Activated CD4-positive, alpha-beta T cell treated with anti-CD3 and anti-CD28 coated beads, Interleukin-2, amount 10 ng/mL, durations not matched to agents 7 days and 5 days (primary cell): ENCODE results near the gene NSA2. TPM values are rescaled to one million over a fixed set of nuclear protein-coding genes. Genes with fewer than 3 reads are reported as not detected.
"Not testable (repeated sequence)": the region's sequence is repeated elsewhere in the genome, so short reads cannot be mapped to it uniquely, and the experiment has no call there.

Experiments used
- CTCF ChIA-PET: fragments of 350-600 bp; sonication (Branson Sonifier 250); formaldehyde crosslinking; loops from one replicate; lab custom pipeline; 2021; ENCODE audit warnings: antibody characterized with exemption; lab: Charles Lee
- POLR2A ChIA-PET: fragments of 350-600 bp; sonication (Branson Sonifier 250); formaldehyde crosslinking; loops from one replicate; lab custom pipeline; 2021; ENCODE audit warnings: antibody characterized with exemption; lab: Charles Lee
- DNase-seq: peaks from one replicate; pipeline ENCODE4 v3.0.0-alpha.2; 2020
- H3K27ac Mint-ChIP-seq: one replicate; pipeline ENCODE4 v1.8.0; 2021; ENCODE audit warnings: mild to moderate bottlenecking, moderate library complexity, mixed read lengths
- H3K27me3 Mint-ChIP-seq: one replicate; pipeline ENCODE4 v1.8.0; 2021; ENCODE audit warnings: mixed read lengths
- H3K36me3 Mint-ChIP-seq: one replicate; pipeline ENCODE4 v1.8.0; 2021; ENCODE audit warnings: low read depth, mixed read lengths
- H3K4me1 Mint-ChIP-seq: one replicate; pipeline ENCODE4 v1.8.0; 2021; ENCODE audit warnings: mixed read lengths
- H3K4me3 Mint-ChIP-seq: one replicate; pipeline ENCODE4 v1.8.0; 2021; ENCODE audit warnings: mild to moderate bottlenecking, moderate library complexity, mixed read lengths
- H3K9me3 Mint-ChIP-seq: one replicate; pipeline ENCODE4 v1.8.0; 2021; ENCODE audit warnings: mixed read lengths
- total RNA-seq, 2 experiments: library from RNA; stranded (reverse); gene quantifications; one replicate each; pipeline ENCODE4 v1.2.3, GENCODE V29; 2021

NSA2 gene
- total RNA-seq, 2 experiments from 2014 or later: 130 to 160 TPM

GRCh38 chr5:74767579-74767913 is 497 bp downstream of the NSA2 start:
- DNase-seq: peak; percentile 20
- Mint-ChIP-seq H3K9me3 (no peaks in the 10 kb centered on the region), H3K27me3 (no peaks in the 10 kb centered on the region), H3K36me3 (peaks cover 33% of the 10 kb centered on the region), H3K4me3 (peak overlapping the region; percentile 100), H3K4me1 (peaks cover 35% of the 10 kb centered on the region), H3K27ac (peak overlapping the region; percentile 96)
- POLR2A ChIA-PET: no interaction called here
- CTCF ChIA-PET: interaction anchor here (0.9 to 1.6 kb wide), 2 partner anchors 9 to 73 kb away, joined by 3 to 4 read pairs; no protein-coding TSS in a partner anchor

GRCh38 chr5:74772359-74772758 is 5.3 kb downstream of the NSA2 start:
- ChIA-PET POLR2A (no interaction called here), CTCF (no interaction called here)
- no peak for DNase-seq
- Mint-ChIP-seq H3K27ac (no peak overlapping the region), H3K27me3 (no peaks in the 10 kb centered on the region), H3K36me3 (peaks cover 37% of the 10 kb centered on the region), H3K4me1 (peaks cover 18% of the 10 kb centered on the region), H3K4me3 (no peak overlapping the region), H3K9me3 (no peaks in the 10 kb centered on the region)

GRCh38 chr5:74778609-74779008 is 11.6 kb downstream of the NSA2 start:
- Mint-ChIP-seq H3K4me3 (no peak overlapping the region), H3K9me3 (no peaks in the 10 kb centered on the region), H3K27ac (no peak overlapping the region), H3K4me1 (no peaks in the 10 kb centered on the region), H3K36me3 (peaks cover 11% of the 10 kb centered on the region), H3K27me3 (no peaks in the 10 kb centered on the region)
- no peak for DNase-seq
- ChIA-PET POLR2A (no interaction called here), CTCF (no interaction called here)

- no peak for DNase-seq
- H3K9me3 Mint-ChIP-seq: no peaks in the 10 kb centered on the region
- H3K4me1 Mint-ChIP-seq: no peaks in the 10 kb centered on the region
- H3K36me3 Mint-ChIP-seq: no peaks in the 10 kb centered on the region
- no peak overlapping the region for H3K27ac Mint-ChIP-seq
- no peak overlapping the region for H3K4me3 Mint-ChIP-seq
- POLR2A ChIA-PET: no interaction called here
- no peaks in the 10 kb centered on the region for H3K27me3 Mint-ChIP-seq
- CTCF ChIA-PET: no interaction called here
Observed at GRCh38 chr5:74786851-74787250, 19.8 kb downstream of the NSA2 start.

- ChIA-PET POLR2A (no interaction called here), CTCF (no interaction called here)
- H3K4me1 Mint-ChIP-seq: no peaks in the 10 kb centered on the region
- no peak overlapping the region for H3K27ac Mint-ChIP-seq
- peaks cover 2% of the 10 kb centered on the region for H3K36me3 Mint-ChIP-seq
- H3K4me3 Mint-ChIP-seq: no peak overlapping the region
- DNase-seq: no peak
- no peaks in the 10 kb centered on the region for H3K27me3 Mint-ChIP-seq
- H3K9me3 Mint-ChIP-seq: no peaks in the 10 kb centered on the region
Observed at GRCh38 chr5:74787424-74787823, 20.4 kb downstream of the NSA2 start.

- H3K4me3 Mint-ChIP-seq, CTCF ChIA-PET, POLR2A ChIA-PET, DNase-seq, H3K27me3 Mint-ChIP-seq, H3K27ac Mint-ChIP-seq, H3K36me3 Mint-ChIP-seq, H3K4me1 Mint-ChIP-seq, H3K9me3 Mint-ChIP-seq: not testable (repeated sequence)
Observed at GRCh38 chr5:74791669-74792068, 24.6 kb downstream of the NSA2 start.

- POLR2A ChIA-PET: no interaction called here
- no peak overlapping the region for H3K27ac Mint-ChIP-seq
- CTCF ChIA-PET: no interaction called here
Observed at GRCh38 chr5:74798977-74799911, 32.2 kb downstream of the NSA2 start.

GRCh38 chr5:74801197-74801596 is 34.1 kb downstream of the NSA2 start:
- H3K4me1 Mint-ChIP-seq: no peaks in the 10 kb centered on the region
- POLR2A ChIA-PET: interaction anchor here (0.7 kb wide), 1 partner anchor 1168 kb away, joined by 4 read pairs; no protein-coding TSS in a partner anchor
- H3K4me3 Mint-ChIP-seq: no peak overlapping the region
- H3K27ac Mint-ChIP-seq: no peak overlapping the region
- H3K9me3 Mint-ChIP-seq: no peaks in the 10 kb centered on the region
- DNase-seq: no peak
- H3K36me3 Mint-ChIP-seq: peaks cover 2% of the 10 kb centered on the region
- CTCF ChIA-PET: no interaction called here
- no peaks in the 10 kb centered on the region for H3K27me3 Mint-ChIP-seq

More at GRCh38 chr5:74798977-74799911, 32.2 kb downstream of the NSA2 start:
- H3K27me3 Mint-ChIP-seq: no peaks in the 10 kb centered on the region
- no peak for DNase-seq
- no peaks in the 10 kb centered on the region for H3K9me3 Mint-ChIP-seq
- H3K36me3 Mint-ChIP-seq: peaks cover 2% of the 10 kb centered on the region
- H3K4me3 Mint-ChIP-seq: no peak overlapping the region
- H3K4me1 Mint-ChIP-seq: no peaks in the 10 kb centered on the region

- H3K36me3 Mint-ChIP-seq: peaks cover 2% of the 10 kb centered on the region
- no peak overlapping the region for H3K4me3 Mint-ChIP-seq
- H3K4me1 Mint-ChIP-seq: no peaks in the 10 kb centered on the region
- H3K27me3 Mint-ChIP-seq: no peaks in the 10 kb centered on the region
- ChIA-PET CTCF (no interaction called here), POLR2A (no interaction called here)
- no peaks in the 10 kb centered on the region for H3K9me3 Mint-ChIP-seq
- H3K27ac Mint-ChIP-seq: no peak overlapping the region
- DNase-seq: no peak
Observed at GRCh38 chr5:74801941-74802340, 34.9 kb downstream of the NSA2 start.

- ChIA-PET CTCF (interaction anchor here (0.7 kb wide), 1 partner anchor 1364 kb away, joined by 3 read pairs; no protein-coding TSS in a partner anchor), POLR2A (no interaction called here)
- Mint-ChIP-seq H3K27me3 (no peaks in the 10 kb centered on the region), H3K36me3 (no peaks in the 10 kb centered on the region), H3K27ac (no peak overlapping the region), H3K4me1 (no peaks in the 10 kb centered on the region), H3K9me3 (no peaks in the 10 kb centered on the region), H3K4me3 (no peak overlapping the region)
- DNase-seq: no peak
Observed at GRCh38 chr5:74810915-74811314, 43.9 kb downstream of the NSA2 start.

- no peaks in the 10 kb centered on the region for H3K36me3 Mint-ChIP-seq
- POLR2A ChIA-PET: no interaction called here
- H3K27me3 Mint-ChIP-seq: no peaks in the 10 kb centered on the region
- CTCF ChIA-PET: no interaction called here
- H3K4me1 Mint-ChIP-seq: no peaks in the 10 kb centered on the region
- no peak overlapping the region for H3K27ac Mint-ChIP-seq
- no peak overlapping the region for H3K4me3 Mint-ChIP-seq
- DNase-seq: no peak
- H3K9me3 Mint-ChIP-seq: no peaks in the 10 kb centered on the region
Observed at GRCh38 chr5:74816875-74817274, 49.8 kb downstream of the NSA2 start.

- no peak for DNase-seq
- CTCF ChIA-PET: interaction anchor here (1.4 kb wide), 1 partner anchor 13 kb away, joined by 3 read pairs; no protein-coding TSS in a partner anchor
- Mint-ChIP-seq H3K4me3 (no peak overlapping the region), H3K9me3 (no peaks in the 10 kb centered on the region), H3K27me3 (no peaks in the 10 kb centered on the region), H3K4me1 (no peaks in the 10 kb centered on the region), H3K36me3 (no peaks in the 10 kb centered on the region), H3K27ac (no peak overlapping the region)
- POLR2A ChIA-PET: no interaction called here
Observed at GRCh38 chr5:74822288-74822687, 55.2 kb downstream of the NSA2 start.

- Mint-ChIP-seq H3K4me3 (no peak overlapping the region), H3K9me3 (no peaks in the 10 kb centered on the region), H3K27ac (no peak overlapping the region), H3K36me3 (peaks cover 2% of the 10 kb centered on the region), H3K4me1 (no peaks in the 10 kb centered on the region), H3K27me3 (no peaks in the 10 kb centered on the region)
- no peak for DNase-seq
- CTCF ChIA-PET: no interaction called here
- POLR2A ChIA-PET: no interaction called here
Observed at GRCh38 chr5:74829413-74829812, 62.4 kb downstream of the NSA2 start.
